Activated T-cell treated with anti-CD3 and anti-CD28 coated beads for 1 hour (primary cell): ENCODE results near the gene TNFRSF1B.
A peak's percentile ranks its signal among the peaks of the same experiment; 100 is the strongest.
"Not testable (repeated sequence)": the region's sequence is repeated elsewhere in the genome, so short reads cannot be mapped to it uniquely, and the experiment has no call there.

Experiments
- DNase-seq: peaks from one replicate; pipeline ENCODE4 v3.0.0-alpha.2; 2020; ENCODE audit warnings: low read depth

TNFRSF1B gene

DNA sequence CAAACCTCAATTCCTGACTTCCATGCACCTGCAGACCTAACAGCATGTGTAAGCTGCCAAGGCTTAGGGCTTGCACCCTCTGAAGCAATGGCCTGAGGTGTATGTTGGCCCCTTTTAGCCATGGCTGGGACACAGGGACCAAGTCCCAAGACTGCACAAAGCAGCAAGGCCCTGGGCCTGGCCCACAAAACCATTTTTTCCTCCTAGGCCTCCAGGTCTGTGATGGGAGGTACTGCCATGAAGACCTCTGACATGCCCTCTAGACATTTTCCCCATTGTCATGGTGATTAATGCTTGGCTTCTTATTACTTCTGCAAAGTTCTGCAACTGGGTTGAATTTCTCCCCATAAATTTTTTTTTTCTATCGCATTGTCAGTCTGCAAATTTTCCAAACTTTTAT lies 55.9 kb downstream of the TNFRSF1B start:
- DNase-seq: not testable (repeated sequence)

DNA sequence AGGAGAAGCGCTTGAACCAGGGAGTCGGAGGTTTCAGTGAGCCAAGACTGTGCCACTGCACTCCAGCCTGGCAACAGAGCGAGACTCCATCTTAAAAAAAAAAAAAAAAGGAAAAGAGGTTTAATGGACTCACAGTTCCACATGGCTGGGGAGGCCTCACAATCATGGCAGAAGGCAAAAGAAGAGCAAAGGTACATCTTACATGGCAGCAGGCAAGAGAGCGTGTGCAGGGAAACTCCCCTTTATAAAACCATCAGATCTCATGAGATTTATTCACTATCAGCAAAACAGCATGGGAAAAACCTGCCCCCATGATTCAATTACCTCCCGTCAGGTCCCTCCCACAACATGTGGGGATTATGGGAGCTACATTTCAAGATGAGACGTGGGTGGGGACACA lies 57.3 kb downstream of the TNFRSF1B start:
- DNase-seq: not testable (repeated sequence)

DNA sequence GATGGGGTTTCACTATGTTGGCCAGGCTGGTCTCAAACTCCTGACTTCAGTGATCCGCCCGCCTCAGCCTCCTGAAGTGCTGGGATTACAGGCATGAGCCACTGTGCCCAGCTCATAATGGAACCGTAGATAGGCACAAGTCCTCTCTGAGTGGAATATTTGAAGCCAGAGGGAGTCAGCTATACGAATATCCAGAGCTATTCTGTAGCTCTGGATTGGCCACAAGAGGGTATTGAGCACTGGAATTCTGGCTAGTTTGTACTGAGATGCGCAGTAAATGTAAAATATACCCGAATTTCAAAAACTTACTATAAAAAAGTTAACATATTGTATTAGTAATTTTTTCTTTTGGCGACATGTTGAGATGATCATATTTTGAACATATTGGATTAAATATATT lies 62.2 kb downstream of the TNFRSF1B start:
- DNase-seq: no peak

DNA sequence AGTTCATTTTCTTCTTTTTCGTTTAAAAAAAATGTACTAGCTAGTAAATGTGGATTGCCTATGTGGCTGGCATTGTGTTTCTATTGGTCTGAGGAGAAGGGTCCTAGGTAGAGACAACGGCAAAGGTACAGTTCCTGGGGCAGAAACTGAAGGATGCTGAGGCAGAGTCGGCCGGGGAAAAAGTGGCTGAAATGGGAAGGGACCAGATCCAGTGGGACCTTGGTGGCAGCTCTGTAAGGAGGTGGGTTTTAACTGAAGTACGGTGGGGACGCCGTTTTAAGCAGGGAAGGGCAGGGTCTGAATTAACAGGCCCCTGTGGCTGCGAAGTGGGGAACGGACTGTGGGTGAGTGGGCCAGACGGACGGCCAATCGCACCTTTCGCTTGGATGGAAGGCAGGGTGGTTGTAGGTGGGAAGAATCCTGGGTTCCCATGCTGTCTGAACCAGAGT lies 62.6 kb downstream of the TNFRSF1B start:
- no peak for DNase-seq

DNA sequence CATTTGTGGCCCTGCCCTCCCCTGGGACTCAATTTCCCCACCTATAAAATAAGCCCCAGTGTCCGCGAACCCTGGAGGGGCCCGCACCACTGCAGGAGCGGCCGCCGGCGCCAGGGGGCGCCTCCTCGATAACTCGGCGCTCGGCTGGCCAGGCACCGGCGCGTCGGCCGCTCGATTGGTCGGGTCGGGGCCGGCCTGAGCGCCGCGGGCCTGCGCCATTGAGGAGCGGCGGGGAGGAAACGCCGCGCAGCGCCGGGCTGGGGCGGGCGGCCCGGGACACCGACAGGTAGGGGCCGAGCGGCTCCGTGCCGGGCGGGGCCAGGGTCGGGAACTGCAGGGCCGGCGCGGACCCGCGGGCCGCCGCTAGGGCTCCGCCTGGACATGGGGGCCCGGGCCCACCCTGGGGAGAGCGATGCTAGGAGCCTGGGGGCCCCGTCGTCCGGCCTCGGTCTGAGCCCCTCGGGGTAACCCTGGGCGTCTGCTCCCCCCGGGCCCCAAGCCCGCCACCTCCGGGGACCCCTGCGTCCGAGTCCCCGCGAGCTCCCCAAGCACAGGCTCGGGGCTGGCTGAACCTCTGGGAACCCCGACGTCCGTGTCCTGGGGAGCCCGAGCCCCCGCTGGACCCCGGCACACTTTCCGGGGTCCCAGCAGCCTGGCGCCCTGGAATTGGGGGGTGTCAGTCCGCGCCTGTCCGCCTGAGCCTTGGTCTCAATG lies 63.2 kb downstream of the TNFRSF1B start, which contains the start of gene VPS13D:
TSS of gene VPS13D (plus strand) at position 196 of the 714 bp plus-strand sequence. CDS start 4,237 bp downstream, outside the sequence.
- peak; percentile 85 for DNase-seq

DNA sequence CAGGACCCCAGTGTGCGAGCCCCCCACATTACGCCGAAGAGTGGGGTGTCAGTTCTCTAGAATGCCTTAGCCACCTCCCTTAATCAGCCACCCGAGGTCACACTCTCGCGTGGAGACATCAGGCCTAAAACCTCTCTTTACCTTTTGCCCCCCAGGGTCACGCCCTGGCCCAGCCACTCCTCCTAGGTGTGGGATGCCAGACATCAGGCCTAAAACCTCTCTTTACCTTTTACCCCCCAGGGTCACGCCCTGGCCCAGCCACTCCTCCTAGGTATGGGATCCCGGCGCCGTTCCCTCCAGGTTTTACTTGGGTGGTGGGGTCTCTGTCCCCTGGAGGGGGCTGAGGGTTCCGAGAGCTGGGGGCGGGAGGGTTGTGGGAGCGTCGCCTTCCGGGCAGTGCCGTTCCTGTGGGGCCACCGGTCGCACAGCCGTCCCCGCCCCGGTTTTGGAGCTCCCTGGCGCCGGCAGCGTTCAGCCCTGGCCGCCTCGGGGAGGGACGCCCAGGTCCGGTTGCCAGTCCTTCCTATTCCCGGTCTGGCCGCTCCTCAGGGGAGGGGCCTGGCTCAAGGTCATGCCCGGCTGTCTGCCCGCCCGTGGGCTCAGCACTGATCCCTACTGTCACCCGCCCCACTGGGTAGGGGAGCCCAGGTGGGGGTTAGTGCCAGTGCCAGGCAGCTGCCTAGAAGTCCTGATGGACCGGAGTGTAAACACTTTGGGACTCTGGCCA lies 63.9 kb downstream of the TNFRSF1B start:
- DNase-seq: no peak

DNA sequence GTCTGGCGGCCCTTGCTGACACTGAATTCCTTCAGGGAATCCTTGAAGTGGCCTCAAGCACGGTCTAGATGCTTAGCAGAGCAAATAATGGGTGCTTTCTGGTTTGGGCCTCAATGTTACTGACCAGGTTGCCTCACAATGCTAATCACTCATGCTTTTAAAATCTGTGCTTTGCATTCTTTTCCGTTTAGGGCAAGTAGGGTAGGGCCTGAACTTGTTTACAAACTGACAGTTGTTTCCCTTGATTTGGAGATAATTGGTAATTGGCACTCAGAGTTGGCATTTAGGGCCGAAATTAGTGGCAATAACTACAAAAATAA lies 64.4 kb downstream of the TNFRSF1B start:
- no peak for DNase-seq

DNA sequence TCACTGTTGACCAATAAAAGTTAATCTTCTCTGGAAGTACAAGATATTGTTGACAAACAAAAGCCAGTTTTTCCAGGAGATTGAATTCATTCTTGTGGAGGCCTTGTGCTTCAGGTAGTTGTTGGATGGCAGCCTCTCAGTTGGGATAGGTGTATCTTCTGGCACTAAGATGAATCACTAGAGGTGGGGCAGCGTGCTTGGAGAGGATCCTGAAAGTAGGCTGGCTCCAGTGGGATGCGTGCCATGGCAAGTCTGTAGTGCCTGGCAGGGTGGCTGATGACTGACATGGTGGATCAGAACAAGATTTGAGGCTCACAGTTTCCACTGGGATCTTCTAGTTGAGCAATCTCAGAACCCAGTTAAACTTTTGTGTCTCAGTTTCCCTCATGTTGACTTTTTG lies 65.4 kb downstream of the TNFRSF1B start:
- DNase-seq: no peak

DNA sequence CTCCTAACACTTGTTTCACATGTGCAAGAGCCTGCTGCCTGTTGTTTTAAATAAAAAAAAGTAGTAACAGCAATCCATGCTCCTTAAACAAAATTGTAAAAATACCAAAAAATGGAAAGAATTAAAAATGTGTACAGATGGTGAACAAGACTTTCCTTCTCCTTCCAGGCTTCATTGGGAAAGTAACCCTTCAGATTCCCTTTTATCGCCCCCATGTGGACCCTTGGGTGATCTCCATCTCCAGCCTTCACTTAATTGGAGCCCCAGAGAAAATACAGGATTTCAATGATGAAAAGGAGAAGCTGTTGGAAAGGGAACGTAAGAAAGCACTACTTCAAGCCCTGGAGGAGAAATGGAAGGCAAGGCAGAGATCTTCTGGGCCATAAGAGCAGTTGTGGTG lies 77.3 kb downstream of the TNFRSF1B start:
- DNase-seq: no peak

DNA sequence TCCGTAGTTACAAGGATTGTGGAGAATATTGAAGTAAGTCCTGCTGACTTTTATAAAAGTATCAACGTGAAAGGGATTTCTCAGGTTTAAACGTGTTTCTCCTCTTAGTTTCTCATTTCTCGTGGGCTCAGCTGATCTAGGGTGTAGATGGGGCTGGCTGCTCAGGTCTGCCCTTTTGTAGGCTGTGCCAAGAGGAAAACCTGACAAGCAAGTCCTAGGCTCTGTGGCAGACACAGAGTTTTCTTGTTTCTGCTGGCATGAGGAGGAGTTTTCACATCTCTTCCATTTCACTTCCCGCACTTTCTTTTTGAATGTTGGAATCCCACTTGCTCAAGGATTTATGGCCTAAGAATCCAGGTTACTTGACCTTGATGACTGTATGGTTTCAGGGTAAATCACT lies 77.8 kb downstream of the TNFRSF1B start:
- DNase-seq: no peak

DNA sequence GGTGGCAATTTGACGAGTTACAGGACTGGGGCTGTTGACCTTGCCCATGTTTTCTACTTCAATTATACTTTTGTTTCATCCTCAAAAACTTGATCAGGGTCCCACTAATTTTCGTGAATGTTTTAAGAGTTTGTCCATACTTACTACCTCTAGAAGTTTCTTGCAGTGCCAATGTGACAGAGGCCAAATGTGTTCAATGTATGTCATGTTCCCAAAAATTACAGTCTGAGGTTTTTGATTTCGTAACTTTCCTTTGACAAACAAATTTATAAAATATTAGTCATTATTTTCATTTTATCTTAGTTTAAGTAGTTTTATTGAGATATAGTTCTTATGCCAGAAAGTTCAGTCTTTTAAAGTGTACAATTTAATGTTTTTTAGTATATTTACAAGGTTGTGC lies 78.3 kb downstream of the TNFRSF1B start:
- DNase-seq: no peak

DNA sequence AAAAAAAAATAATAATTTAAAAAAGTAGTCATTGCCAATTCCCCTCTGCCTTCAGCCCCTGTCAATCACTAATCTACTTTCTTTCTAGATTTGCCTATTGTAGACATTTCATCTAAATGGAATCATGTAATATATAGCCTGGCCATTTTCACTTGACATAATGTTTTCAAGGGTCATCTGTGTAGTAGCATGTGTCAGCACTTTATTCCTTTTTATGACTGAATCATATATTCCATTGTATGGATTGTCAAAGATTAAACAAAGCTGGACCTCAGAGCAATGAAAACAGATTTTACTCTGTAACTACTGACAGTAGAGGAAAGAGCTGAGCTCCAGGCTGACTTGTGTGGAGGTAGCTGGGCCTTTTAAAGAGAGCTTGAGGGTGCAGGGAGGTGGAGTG lies 78.9 kb downstream of the TNFRSF1B start:
- no peak for DNase-seq

DNA sequence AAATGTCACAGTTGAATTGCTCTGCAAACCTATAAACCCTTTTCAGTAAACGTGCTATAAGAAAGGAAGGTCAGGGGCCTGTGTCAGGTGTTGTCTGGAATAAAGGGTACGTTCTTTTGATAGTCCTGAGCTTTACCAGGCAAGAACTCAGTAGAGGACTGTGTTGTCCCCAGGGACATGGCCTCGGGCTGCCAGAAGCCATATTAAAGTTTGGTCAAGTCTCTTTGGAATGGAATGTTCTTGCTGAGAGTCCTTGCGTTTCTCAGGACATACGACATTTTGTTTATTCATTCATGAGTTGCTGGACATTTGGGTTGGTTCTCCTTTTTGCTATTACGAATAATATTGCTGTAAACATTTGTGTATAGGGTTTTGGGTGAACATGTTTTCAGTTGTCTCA lies 79.8 kb downstream of the TNFRSF1B start:
- no peak for DNase-seq

DNA sequence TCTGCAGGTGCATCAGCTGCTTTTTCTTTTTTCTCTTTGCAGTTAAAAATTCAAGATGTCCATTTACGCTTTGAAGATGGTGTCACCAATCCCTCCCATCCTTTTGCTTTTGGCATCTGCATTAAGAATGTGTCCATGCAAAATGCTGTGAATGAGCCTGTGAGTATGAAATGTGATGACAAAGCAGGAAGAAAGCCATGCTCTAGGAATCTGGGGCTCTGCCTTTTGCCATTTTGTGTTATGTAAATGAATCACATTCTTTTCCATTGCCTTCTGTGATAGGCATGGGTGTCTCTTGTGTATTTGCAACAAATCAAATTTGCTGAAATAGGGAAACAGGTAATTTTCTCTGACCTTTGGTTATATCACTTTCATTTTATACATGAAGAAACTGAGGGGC lies 82.4 kb downstream of the TNFRSF1B start:
- no peak for DNase-seq

DNA sequence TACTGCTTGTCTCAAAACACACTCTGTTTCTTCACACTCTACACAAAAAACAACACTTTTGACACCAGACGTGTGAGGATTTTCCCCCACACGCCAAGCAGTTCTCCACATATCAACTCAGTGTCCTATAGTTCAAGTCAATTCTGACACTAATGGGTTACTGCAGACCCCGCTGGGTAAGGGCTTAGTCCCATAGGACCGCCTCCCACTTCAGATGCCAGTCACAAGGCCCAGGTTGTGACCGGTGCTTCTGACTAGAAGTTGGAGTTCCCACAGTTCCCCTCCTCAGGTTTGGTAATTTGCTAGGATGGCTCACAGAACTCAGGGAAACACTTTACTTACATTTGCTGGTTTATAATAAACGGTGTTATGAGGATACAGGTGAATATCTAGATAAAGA lies 83.0 kb downstream of the TNFRSF1B start:
- DNase-seq: no peak

DNA sequence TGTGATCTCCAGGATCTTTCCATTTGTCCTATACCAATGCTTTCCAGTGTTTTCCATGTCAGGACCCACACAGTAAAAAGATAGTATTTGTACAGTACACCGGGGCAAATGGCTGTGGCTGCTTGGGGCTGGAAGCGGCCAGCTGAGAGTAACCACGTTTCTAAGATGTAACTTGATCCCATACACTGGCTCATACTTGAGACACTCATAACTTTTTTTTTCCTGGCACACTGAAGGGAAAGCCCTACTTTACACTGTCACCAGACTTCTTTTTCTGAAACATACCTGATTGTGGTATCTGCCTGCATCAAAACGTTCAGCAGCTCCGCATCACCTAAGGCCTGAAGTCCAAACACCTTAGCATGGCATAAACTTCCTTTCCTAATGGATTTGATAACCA lies 84.7 kb downstream of the TNFRSF1B start:
- DNase-seq: no peak

DNA sequence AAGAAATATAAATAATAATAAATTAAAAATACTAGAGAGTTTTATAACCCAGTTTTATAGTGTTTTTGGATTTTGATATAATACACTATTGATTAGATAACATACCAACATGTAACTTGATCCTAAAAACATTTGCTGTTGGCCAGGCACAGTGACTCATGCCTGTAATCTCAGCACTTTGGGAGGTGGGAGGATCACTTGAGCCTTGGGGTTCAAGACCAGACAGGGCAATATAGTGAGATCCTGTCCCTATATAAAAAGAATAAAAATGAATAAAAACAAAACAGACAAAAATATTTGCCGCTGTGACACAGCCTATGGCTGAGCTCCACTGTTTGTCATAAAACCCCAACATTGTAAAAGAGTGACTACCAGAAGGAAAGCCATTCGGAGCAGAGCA lies 89.1 kb downstream of the TNFRSF1B start:
- no peak for DNase-seq

DNA sequence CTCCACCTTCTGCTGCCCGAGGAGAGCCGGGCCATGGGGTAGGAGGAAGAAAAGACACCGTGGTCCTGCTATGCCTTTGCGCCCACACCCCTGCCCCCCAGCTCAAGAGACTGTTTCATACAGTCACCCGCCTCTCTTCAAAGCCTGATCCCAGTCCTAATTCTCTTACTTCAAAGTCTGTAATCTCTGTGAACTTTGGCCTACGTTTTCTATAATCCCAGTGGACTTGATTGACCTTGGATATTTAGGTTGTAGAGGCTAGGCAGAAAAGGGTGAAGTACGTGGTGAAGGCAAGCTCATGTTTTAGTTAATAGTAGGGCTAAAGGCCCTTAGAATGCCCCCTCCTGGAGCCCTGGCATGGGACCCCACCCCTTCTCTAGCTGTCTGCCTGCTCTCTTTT lies 91.5 kb downstream of the TNFRSF1B start:
- no peak for DNase-seq
